H54 (cell line): ENCODE measurements around the gene C11orf65.
"Not testable (repeated sequence)": the region's sequence is repeated elsewhere in the genome, so short reads cannot be mapped to it uniquely, and the experiment has no call there.

Source experiments
- DNase-seq: peaks from one replicate; pipeline ENCODE4 v3.0.0; 2011; ENCODE audit warnings: low spot score, mixed read lengths; ENCODE audit not compliant: insufficient read length
- FAIRE-seq: peaks from 3 replicates; lab custom pipeline; 2011; peaks lifted over from hg19 to GRCh38; lab: Jason Lieb, UNC
- POLR2A ChIP-seq: IDR thresholded peaks from 2 replicates; pipeline ENCODE4 v1.6.1; 2011; ENCODE audit warnings: low read depth, mild to moderate bottlenecking, low read length

C11orf65 gene

GRCh38 chr11:108496643-108497256 lies 29.4 kb upstream of the C11orf65 start:
- no peak for TF ChIP-seq POLR2A
- FAIRE-seq (no peak), DNase-seq (no peak)

DNA sequence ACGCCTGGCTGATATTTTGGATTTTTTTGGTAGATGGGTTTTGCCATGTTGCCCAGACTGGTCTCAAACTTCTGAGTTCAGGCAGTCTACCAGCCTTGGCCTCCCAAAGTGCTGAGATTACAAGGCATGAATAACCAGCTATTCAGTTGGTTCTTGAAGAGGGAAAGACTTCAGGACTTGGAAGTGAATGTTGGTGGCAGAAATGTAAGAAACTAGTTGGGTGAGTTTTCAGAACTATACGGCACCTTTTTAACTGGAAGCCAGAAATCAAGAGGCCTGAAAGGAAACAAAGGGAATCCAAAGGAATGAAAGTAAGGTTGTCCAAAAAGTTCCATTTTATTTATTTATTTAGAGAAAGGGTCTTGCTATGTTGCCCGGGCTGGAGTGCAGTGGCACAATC lies 28.0 kb upstream of the C11orf65 start:
- TF ChIP-seq POLR2A = no peak
- DNase-seq (no peak), FAIRE-seq (no peak)

GRCh38 chr11:108494182-108494581 lies 26.9 kb upstream of the C11orf65 start:
- TF ChIP-seq POLR2A = no peak
- FAIRE-seq = no peak
- DNase-seq = no peak

GRCh38 chr11:108491936-108492335 lies 24.6 kb upstream of the C11orf65 start:
- no peak for FAIRE-seq
- no peak for TF ChIP-seq POLR2A
- no peak for DNase-seq

- FAIRE-seq (no peak), DNase-seq (no peak)
- no peak for TF ChIP-seq POLR2A
These were observed 19.5 kb upstream of the C11orf65 start for GRCh38 chr11:108486828-108487227.

- DNase-seq (no peak), FAIRE-seq (no peak)
- no peak for TF ChIP-seq POLR2A
These were observed 19.0 kb upstream of the C11orf65 start for GRCh38 chr11:108486331-108486730.

DNA sequence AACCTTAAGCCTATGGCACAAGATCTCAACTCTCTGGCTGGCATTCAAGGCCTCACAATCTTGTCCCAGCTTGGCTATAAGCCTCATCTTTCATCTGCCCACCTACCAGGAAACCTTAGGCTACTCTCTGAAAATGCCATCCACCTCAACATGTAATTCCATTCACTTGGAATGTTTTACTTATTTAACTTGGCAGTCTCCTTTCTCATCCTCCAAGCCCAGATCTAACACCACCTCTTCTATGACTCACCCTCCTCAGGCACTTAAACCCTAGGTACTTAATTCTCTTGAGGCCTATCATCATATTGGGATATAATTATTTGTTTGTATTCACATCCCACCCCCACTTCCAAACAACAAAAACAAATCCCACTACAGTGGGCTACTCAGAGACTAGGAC lies 15.8 kb upstream of the C11orf65 start:
- FAIRE-seq = no peak
- TF ChIP-seq POLR2A = no peak
- no peak for DNase-seq

DNA sequence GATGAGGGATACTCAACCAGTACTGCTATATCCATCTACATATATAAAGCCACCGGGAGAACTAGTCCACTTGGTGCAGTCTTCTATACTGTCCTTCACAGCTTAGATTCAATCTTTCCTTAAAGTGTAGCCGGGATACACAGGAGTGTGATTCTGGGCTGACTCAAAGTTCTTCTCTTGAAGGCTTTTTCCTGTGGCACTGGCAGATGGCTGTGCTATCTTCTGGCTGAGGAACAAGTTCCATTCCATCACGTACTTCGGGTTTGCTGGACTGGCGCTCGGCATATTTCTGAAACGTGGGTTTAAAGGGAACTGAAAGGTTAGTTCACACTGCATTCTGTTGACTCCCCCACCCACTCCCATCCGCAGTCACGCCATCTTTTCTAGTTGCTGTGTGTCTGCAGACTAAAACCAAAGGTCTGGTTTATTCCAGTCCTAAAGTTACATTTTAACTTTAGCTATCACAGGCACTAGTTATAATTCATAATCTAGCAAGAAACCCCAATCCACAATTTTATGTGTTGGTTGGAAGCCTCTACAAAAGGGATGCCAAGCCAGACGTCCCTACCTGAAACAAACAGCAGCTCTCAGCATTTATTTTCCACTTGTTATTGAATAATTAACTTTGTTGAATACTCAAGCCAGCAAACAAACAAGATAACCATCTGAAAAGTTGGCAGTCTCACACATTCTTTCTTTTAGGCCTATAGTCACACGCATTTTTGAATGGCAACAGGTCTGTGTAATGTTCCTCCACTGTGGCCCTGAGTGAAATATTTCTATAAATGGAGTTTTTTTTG lies 7.5 kb upstream of the C11orf65 start:
- TF ChIP-seq POLR2A = no peak
- DNase-seq (no peak), FAIRE-seq (no peak)

GRCh38 chr11:108472681-108473080 lies 5.4 kb upstream of the C11orf65 start:
- no peak for FAIRE-seq
- no peak for DNase-seq
- TF ChIP-seq POLR2A = no peak

GRCh38 chr11:108468478-108468864 lies 1.1 kb upstream of the C11orf65 start:
- DNase-seq (no peak), FAIRE-seq (no peak)
- no peak for TF ChIP-seq POLR2A

- no peak for DNase-seq
- no peak for FAIRE-seq
- TF ChIP-seq POLR2A = no peak
These were observed 924 bp downstream of the C11orf65 start for GRCh38 chr11:108466405-108466804.

DNA sequence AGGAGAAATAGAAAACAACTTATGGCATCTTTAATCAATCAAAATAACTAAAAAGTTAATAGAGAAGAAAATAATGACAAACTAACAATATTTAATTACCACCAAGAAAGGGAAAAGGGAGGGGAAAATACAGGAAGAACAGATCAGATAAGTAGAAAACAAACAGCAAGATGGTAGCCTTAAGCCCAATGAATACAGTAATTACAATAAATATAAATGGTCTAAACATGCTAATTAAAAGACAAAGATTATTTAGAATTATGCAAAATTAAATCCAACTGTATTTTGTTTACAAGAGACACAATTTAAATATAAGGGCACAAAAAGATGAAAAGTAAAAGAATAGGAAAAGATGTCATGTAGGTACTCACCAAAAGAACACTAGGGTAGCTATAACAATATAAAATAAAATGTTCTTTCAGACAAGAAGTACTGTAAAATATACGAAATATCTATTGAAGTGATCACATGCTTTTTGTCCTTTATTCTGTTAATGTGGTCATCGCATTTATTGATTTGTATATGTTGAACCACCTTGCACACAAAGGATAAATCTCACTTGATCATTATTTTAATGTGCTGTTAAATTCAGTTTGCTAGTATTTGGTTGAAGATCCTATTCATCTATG lies 14.0 kb downstream of the C11orf65 start:
- DNase-seq (no peak), FAIRE-seq (no peak)
- no peak for TF ChIP-seq POLR2A

DNA sequence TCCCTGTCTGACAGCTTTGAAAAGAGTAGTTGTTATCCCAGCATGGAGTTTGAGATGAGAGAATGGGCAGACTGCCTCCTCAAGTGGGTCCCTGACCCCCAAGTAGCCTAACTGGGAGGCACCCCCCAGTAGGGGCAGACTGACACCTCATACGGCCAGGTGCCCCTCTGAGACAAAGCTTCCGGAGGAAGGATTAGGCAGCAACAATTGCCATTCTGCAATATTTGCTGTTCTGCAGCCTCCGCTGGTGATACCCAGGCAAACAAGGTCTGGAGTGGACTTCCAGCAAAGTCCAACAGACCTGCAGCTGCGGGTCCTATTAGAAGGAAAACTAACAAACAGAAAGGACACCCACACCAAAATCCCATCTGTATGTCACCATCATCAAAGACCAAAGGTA lies 25.9 kb downstream of the C11orf65 start:
- FAIRE-seq, DNase-seq: not testable (repeated sequence)

- FAIRE-seq = no peak
- TF ChIP-seq POLR2A = no peak
- no peak for DNase-seq
These were observed 30.7 kb downstream of the C11orf65 start for GRCh38 chr11:108436594-108436993.
